Measurements from ENCODE around the gene ELMO1. TPM values are rescaled to one million over a fixed set of nuclear protein-coding genes. Genes with fewer than 3 reads are reported as not detected.

Gene ELMO1
- total and polyA plus RNA-seq, 12 donors: 7.5 to 46.8 (median 14.9) TPM

DNA sequence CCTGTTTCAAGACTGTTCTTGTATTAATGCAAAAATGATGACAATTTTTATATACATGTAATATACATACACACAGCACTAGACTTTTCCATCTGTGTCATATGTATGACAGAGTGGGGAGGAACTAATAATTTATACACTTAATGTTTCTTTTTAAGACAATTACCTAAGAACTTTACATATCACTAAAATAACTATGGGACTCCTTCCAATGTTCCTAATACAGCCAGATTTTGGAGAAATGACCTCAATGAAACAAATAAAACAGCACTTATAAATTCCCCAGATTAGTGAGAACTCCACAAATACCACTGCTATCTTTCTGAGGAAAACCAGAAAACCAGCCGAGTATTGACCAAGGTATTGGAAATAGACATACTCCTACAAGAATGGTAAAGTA lies 199.4 kb downstream of the ELMO1 start:
- Histone ChIP-seq H3K27me3 (no peaks in the 10 kb centered on the region), H3K9me3 (replicated peaks in 1 of 3) (no peaks in the 10 kb centered on the region), H3K36me3 (replicated peaks in 1 of 2) (no peaks in the 10 kb centered on the region), H3K4me3 (no peak overlapping the region), H3K4me1 (replicated peaks in 1 of 2) (peaks cover 0 to 8% of the 10 kb centered on the region in 2 donors), H3K27ac (no peak overlapping the region)
- intact Hi-C loops (cut with DNase I): no loop called here
- no peak for TF ChIP-seq POLR2A (IDR thresholded peaks at IDR 0.05)
- TF ChIP-seq, protein P1, sequence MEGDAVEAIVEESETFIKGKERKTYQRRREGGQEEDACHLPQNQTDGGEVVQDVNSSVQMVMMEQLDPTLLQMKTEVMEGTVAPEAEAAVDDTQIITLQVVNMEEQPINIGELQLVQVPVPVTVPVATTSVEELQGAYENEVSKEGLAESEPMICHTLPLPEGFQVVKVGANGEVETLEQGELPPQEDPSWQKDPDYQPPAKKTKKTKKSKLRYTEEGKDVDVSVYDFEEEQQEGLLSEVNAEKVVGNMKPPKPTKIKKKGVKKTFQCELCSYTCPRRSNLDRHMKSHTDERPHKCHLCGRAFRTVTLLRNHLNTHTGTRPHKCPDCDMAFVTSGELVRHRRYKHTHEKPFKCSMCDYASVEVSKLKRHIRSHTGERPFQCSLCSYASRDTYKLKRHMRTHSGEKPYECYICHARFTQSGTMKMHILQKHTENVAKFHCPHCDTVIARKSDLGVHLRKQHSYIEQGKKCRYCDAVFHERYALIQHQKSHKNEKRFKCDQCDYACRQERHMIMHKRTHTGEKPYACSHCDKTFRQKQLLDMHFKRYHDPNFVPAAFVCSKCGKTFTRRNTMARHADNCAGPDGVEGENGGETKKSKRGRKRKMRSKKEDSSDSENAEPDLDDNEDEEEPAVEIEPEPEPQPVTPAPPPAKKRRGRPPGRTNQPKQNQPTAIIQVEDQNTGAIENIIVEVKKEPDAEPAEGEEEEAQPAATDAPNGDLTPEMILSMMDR (IDR thresholded peaks at IDR 0.05): no peak
- no peak for DNase-seq
- 52 to 76% (median 68%) methylated on average over 1 of the region's 1 CpG for WGBS, 4 donors

DNA sequence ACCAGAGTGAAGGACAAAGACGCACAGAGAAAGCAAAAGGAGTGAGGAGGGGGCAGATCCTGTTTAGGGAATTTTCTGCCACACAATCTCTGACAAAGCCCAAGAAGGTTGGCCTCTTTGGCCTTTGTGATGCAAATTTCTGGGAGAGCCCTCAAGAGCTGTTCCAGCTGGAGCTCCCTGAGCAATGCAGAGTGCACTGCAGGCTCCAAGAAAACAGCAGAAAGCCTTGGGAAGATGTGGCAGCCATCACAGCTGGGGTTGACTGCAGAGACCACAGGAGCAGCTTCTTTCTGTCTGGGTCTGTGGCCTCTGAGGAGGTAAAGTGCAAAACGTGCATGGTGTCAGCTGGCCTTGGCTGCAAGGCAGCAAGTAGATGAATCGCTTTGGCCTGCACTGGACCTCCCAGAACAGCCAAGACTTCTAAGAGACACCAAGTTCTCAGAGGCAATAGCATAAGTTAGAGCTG lies 200.2 kb downstream of the ELMO1 start:
- DNase-seq: peak in 6 of 7 donors; percentile 6 to 73 (median 26)
- H3K4me3 ChIP-seq: no peak overlapping the region
- H3K36me3 ChIP-seq (replicated peaks in 1 of 2): no peaks in the 10 kb centered on the region
- peak overlapping the region in 2 of 5 donors; percentile 20 to 23 for H3K27ac ChIP-seq
- WGBS, 4 donors: 31 to 48% (median 43%) methylated on average over 3 of the region's 3 CpGs
- no peaks in the 10 kb centered on the region for H3K9me3 ChIP-seq (replicated peaks in 1 of 3)
- no peaks in the 10 kb centered on the region for H3K27me3 ChIP-seq
- intact Hi-C loops (cut with DNase I): no loop called here
- TF ChIP-seq POLR2A (IDR thresholded peaks at IDR 0.05): no peak
- TF ChIP-seq, protein P1 (IDR thresholded peaks at IDR 0.05): no peak
- H3K4me1 ChIP-seq (replicated peaks in 1 of 2): peaks cover 0 to 8% of the 10 kb centered on the region in 2 donors

DNA sequence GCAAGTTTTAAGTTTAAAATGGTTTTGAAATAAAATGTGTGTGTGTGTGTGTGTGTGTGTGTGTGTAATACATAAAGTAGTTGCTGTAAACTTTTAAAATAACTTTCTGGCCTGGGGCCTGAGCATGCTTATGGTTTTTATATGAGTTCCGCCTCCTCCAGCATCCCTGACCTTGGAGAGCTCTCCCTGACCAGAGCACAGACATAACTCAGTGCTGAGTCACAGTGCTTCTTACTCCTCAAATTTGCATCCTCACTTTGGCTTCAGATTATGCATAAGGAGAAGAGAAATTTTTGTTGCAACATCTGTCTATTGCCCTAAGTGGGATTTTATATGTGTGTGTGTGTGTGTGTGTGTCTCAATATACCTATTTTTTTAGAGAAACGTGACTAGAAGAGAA lies 200.8 kb downstream of the ELMO1 start:
- peak in 6 of 7 donors; percentile 9 to 65 (median 30) for DNase-seq
- H3K27me3 ChIP-seq: no peaks in the 10 kb centered on the region
- no peak for TF ChIP-seq POLR2A (IDR thresholded peaks at IDR 0.05)
- TF ChIP-seq, protein P1 (IDR thresholded peaks at IDR 0.05): no peak
- intact Hi-C loops (cut with DNase I): no loop called here
- no peaks in the 10 kb centered on the region for H3K9me3 ChIP-seq (replicated peaks in 1 of 3)
- H3K36me3 ChIP-seq (replicated peaks in 1 of 2): no peaks in the 10 kb centered on the region
- peaks cover 0 to 8% of the 10 kb centered on the region in 2 donors for H3K4me1 ChIP-seq (replicated peaks in 1 of 2)
- peak overlapping the region in 2 of 5 donors; percentile 20 to 23 for H3K27ac ChIP-seq
- 27 to 48% (median 28%) methylated on average over 2 of the region's 2 CpGs for WGBS, 4 donors
- H3K4me3 ChIP-seq: no peak overlapping the region

DNA sequence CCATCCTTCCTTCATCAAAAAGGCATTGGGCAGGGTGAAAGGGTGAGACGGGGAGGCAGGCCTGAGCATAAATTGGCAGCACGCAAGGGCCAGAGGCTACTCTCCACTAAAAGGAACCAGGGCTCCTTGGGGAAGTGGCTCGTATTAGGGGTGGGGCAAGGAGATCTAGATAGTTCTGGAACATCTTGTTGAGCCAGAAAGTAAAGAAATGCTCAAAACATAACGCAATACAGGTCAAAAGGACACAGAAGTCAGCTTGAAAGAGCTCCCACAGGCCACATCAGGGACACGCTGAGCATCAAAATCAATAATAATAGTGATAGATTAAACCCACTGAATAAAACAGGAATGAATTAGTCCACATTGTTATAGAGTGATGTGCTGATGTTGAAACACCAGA lies 203.1 kb downstream of the ELMO1 start:
- no peak overlapping the region for H3K27ac ChIP-seq
- peaks cover 0 to 8% of the 10 kb centered on the region in 2 donors for H3K4me1 ChIP-seq (replicated peaks in 1 of 2)
- 80 to 93% (median 87%) methylated on average over 5 of the region's 5 CpGs for WGBS, 4 donors
- H3K36me3 ChIP-seq (replicated peaks in 1 of 2): no peaks in the 10 kb centered on the region
- H3K4me3 ChIP-seq: no peak overlapping the region
- H3K27me3 ChIP-seq: no peaks in the 10 kb centered on the region
- DNase-seq: no peak
- no peak for TF ChIP-seq POLR2A (IDR thresholded peaks at IDR 0.05)
- TF ChIP-seq, protein P1 (IDR thresholded peaks at IDR 0.05): no peak
- intact Hi-C loops (cut with DNase I): no loop called here
- no peaks in the 10 kb centered on the region for H3K9me3 ChIP-seq (replicated peaks in 1 of 3)

Measured in adrenal gland (tissue), 12 donors.